ENCODE measurements around the gene ARID1B.

Gene ARID1B

DNA sequence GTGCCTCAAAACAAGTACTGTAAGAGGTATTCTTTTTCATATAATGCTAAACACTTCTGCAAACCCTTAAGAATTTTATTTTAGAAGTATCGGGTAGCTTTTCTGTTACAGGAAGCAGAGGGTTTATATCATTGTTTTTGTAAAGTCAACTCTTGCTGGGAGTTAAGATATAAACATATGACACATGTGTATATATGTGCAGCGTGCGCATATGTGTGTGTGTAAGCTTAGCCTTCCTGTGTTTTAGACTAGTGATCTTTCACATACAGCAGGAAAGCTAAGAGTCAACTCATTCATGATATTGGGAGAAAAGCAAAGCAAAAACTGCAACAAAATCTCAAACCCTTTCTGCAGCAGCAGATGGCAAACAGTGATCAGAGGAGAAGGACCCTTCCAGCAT, 102.4 kb downstream of the ARID1B start:
- ChIA-PET CTCF (interaction anchor here (1.3 to 4.9 kb wide), 5 partner anchors 10 to 59 kb away, joined by 3 to 17 read pairs (median 6); no protein-coding TSS in a partner anchor), POLR2A (interaction anchor here (1.1 kb wide), 1 partner anchor 10 kb away, joined by 3 read pairs; no protein-coding TSS in a partner anchor)

DNA sequence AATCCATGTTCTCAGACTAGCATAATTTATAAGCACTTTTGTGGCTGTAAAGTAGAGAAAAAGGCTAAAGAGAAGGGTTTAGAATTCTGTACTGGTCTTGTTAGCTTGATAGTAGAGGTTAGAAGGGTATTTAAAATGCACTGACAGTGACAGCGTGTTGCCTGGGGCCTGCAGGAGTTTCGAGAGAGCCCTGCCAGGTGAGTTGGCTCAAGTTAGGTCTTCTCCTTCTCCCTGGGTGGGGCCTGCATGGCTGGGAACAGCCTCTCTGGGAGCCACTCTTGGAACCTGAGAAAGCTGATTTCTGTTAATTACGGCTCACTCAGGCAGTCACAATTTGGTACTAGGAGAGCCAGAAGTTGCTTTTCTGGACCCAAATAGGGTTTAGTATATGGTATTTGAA, 103.7 kb downstream of the ARID1B start:
- POLR2A ChIA-PET, result no interaction called here
- TF ChIP-seq, protein P1, sequence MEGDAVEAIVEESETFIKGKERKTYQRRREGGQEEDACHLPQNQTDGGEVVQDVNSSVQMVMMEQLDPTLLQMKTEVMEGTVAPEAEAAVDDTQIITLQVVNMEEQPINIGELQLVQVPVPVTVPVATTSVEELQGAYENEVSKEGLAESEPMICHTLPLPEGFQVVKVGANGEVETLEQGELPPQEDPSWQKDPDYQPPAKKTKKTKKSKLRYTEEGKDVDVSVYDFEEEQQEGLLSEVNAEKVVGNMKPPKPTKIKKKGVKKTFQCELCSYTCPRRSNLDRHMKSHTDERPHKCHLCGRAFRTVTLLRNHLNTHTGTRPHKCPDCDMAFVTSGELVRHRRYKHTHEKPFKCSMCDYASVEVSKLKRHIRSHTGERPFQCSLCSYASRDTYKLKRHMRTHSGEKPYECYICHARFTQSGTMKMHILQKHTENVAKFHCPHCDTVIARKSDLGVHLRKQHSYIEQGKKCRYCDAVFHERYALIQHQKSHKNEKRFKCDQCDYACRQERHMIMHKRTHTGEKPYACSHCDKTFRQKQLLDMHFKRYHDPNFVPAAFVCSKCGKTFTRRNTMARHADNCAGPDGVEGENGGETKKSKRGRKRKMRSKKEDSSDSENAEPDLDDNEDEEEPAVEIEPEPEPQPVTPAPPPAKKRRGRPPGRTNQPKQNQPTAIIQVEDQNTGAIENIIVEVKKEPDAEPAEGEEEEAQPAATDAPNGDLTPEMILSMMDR (IDR thresholded peaks at IDR 0.05; ENCODE audit: control extremely low read depth, extremely low read depth, low read depth, missing control alignments), result no peak
- CTCF ChIA-PET, result interaction anchor here (1.2 to 4.9 kb wide), 6 partner anchors 11 to 165 kb away, joined by 3 to 17 read pairs (median 4); no protein-coding TSS in a partner anchor
- no peak for DNase-seq (ENCODE audit: extremely low spot score)

More for the DNA sequence above, 102.4 kb downstream of the ARID1B start:
- TF ChIP-seq, protein P1 (IDR thresholded peaks at IDR 0.05; ENCODE audit: control extremely low read depth, extremely low read depth, low read depth, missing control alignments), result no peak
- no peak for DNase-seq (ENCODE audit: extremely low spot score)

DNA sequence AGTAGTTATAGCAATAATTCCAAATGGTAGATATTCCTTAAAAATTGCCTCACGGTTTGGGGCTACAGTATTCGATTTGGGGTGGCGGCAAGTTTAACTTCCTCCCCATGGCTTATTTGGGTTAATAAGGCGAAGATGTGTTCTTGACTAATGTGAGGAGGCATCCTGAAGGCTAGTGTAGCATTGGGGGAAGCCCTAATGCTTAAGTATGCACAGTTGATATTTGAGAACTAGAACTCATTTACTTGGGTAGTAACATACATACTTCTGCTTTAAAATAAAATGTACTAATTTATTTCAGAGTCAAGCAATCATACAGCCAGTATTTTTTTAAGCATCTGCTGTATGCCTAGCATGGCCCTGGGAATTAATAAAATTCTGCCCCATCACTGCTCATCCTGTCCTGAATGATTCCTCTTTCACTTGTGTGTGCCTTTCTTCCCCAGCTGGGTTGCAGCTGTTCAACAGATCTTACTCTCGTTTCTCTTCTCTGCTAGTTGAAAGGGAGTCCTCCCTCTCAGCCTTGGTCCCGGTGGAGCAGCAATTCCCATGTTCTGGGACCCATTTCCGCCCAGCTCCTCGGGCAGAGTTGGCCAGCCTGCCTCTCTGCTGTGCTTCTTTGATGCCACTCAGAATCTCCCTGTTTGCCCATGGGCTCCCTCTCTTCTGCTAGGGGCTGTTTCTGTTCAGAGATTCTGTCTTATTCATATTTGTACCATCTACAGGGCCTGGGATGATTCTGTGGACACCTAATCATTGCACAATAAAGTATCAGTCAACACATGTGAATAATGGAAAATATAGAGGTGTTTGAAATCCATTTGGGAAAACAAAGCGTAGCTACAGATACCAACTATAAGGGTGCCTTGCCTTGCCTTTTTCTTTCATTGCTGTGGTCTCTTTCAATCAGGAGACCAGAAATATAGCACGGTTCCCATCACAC, 104.8 kb downstream of the ARID1B start:
- ChIA-PET CTCF (interaction anchor here (1.2 to 2.5 kb wide), 5 partner anchors 8 to 164 kb away, joined by 3 to 8 read pairs (median 5); no protein-coding TSS in a partner anchor), POLR2A (no interaction called here)
- DNase-seq (ENCODE audit: extremely low spot score), result no peak
- TF ChIP-seq, protein P1 (IDR thresholded peaks at IDR 0.05; ENCODE audit: control extremely low read depth, extremely low read depth, low read depth, missing control alignments), result no peak

DNA sequence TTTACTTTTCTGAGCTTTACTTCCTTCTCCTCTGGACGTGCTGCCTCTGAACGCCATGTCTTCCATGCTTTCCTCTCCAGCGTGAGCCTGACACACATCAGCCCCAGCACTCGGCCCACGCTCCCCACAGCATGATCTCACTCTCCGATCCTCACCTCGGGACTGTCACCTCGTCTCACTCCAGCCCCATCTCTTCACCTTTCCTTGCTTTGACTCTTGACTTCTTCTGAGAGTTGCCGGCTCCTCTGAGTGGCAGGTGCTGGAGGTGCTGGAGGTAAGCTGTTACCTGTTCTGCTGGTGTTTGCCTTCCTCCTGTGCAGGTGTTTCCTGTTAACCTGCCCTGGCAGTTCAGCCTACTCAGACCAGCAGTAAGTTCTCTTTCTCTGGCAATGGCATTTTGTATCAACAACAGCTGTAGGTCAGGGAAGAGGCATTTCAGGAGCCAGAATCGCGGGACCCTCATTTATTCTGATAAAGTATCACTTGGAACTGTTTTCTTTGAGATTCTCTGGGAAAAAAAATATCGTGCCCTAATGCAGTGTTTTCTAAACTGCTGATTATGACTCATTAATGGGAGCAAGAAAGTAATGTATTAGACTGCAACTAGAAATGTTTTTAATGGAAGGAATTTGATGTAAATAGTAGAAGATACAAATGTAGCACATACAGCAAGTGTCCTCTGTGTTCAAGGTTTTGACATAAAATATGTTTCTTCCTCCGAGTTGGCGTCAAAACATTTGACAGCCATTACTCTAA, 106.5 kb downstream of the ARID1B start:
- ChIA-PET POLR2A (interaction anchor here (1.2 kb wide), 1 partner anchor 137 kb away, joined by 3 read pairs; no protein-coding TSS in a partner anchor), CTCF (interaction anchor here (0.9 to 2.5 kb wide), 13 partner anchors 9 to 296 kb away, joined by 3 to 8 read pairs (median 3); no protein-coding TSS in a partner anchor)
- no peak for DNase-seq (ENCODE audit: extremely low spot score)
- TF ChIP-seq, protein P1 (IDR thresholded peaks at IDR 0.05; ENCODE audit: control extremely low read depth, extremely low read depth, low read depth, missing control alignments), result no peak

DNA sequence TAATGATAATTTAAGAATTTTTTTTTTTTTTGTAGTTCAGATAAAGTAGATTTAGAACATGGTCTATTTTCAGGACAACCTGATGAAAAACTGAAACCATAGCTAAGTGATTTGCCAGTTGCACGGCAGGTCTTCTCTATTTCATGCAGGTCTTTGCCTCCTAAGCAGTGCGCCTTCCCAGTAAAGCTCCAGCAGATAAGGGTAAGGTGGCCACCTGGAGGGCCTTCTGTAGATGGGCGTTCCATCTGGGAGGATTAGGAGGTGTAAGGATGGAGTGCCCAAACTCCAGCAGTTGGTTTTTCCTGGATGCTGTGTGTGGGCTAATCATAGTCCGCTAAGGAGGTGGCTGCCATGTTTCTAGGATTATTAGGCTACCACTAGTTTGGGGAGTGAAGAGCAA, 107.1 kb downstream of the ARID1B start:
- no peak for DNase-seq (ENCODE audit: extremely low spot score)
- TF ChIP-seq, protein P1 (IDR thresholded peaks at IDR 0.05; ENCODE audit: control extremely low read depth, extremely low read depth, low read depth, missing control alignments), result no peak
- ChIA-PET CTCF (interaction anchor here (1.0 to 2.5 kb wide), 9 partner anchors 8 to 296 kb away, joined by 3 to 8 read pairs (median 3); no protein-coding TSS in a partner anchor), POLR2A (interaction anchor here (1.2 kb wide), 1 partner anchor 137 kb away, joined by 3 read pairs; no protein-coding TSS in a partner anchor)

DNA sequence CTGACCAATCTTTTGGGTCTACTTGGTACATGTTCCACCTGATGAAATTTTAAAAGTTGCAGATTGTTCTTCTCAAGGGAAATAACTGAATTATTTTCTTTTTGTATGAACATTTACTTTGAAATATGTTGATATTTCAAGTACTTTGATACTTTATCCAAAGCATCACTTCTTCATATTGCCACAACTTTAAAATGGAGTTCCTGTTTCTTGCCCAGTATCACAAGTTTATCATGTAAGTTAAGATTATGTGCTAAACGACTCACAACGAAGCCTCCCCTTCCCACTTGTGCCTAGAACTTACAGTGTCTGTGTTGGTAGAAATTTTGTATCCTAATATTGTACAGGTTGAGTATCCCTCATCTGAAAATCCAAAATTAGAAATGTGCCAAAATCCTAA, 108.4 kb downstream of the ARID1B start:
- CTCF ChIA-PET, result interaction anchor here (1.4 to 1.5 kb wide), 2 partner anchors 10 to 12 kb away, joined by 3 to 4 read pairs; no protein-coding TSS in a partner anchor
- TF ChIP-seq, protein P1 (IDR thresholded peaks at IDR 0.05; ENCODE audit: control extremely low read depth, extremely low read depth, low read depth, missing control alignments), result no peak
- POLR2A ChIA-PET, result no interaction called here
- DNase-seq (ENCODE audit: extremely low spot score), result no peak

Measured in GM10248 (cell line).